Measurements from ENCODE around the gene KCNJ5. TPM values are rescaled to one million over a fixed set of nuclear protein-coding genes. Genes with fewer than 3 reads are reported as not detected.
"Not testable (repeated sequence)": the region's sequence is repeated elsewhere in the genome, so short reads cannot be mapped to it uniquely, and the experiment has no call there.

KCNJ5 gene
- total RNA-seq, 1 donor from 2014 or later = not detected

DNA sequence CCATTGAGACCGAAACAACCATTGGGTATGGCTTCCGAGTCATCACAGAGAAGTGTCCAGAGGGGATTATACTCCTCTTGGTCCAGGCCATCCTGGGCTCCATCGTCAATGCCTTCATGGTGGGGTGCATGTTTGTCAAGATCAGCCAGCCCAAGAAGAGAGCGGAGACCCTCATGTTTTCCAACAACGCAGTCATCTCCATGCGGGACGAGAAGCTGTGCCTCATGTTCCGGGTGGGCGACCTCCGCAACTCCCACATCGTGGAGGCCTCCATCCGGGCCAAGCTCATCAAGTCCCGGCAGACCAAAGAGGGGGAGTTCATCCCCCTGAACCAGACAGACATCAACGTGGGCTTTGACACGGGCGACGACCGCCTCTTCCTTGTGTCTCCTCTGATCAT lies 20.5 kb downstream of the KCNJ5 start:
- no peak for DNase-seq (ENCODE audit: low read depth in 2 of 2)

DNA sequence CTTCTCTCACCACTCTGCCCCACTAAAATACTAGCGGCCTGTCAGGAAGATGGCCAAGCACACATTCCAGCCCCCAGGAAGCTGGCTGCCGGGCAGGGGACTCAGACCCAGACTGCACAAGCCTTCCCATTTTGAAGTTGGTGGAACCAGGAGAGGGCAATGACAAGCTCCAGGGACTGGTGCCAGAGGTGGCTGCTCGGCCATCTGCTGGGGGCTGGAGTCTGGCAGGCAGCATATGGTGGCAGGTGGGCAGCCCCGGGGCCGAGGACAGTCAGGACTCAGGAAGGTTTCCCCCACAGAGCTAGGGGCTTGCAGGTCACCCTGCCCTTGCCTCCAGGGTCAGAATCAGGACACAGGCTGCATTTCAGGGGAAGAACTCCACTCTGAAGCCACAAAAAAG lies 22.6 kb downstream of the KCNJ5 start:
- DNase-seq (ENCODE audit: low read depth in 2 of 2) = no peak

DNA sequence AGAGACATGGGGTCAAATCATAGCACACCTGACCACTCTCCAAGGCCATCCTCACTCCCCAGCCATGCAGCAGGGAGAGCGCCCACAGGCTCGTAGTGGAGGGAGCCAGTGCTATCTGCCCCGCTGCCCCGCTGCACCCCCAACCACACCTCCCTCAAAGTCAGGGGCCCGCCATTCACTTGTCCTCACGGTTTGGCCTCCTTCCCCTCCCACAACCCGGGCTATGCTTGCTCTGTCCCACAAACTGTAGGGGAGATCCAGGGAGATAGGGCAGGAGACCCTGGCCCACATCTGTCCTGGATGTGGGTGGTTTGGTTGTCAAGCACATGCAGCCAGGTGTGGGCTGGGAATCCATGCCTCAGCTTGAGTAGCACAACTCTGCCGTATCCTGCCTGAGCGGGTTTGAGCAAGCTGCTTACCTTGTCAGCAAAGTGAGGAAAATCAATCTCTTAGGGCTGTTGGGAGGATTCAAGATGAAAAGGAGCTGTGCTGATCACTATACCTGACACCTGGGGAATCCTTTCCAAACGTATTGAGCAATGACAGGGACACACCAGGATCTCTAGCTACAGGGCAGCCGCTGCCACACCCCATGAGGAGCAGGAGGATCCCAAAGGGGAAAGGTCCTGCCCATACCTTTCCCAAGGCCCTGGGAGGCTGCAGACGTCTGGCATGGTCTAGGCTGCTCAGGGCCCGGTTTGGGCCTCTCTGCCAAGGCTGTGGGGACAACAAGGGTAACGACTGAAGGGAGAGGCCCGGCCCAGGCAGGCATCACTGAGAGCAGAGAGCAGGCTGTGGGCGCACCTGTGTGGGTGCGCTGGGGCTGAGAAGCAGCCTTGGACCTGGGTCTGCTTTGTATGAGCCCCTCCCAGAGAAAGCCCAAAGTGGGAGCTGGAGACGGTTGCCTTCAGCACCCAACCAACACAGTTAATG lies 23.3 kb downstream of the KCNJ5 start:
- DNase-seq (ENCODE audit: low read depth in 2 of 2) = no peak

DNA sequence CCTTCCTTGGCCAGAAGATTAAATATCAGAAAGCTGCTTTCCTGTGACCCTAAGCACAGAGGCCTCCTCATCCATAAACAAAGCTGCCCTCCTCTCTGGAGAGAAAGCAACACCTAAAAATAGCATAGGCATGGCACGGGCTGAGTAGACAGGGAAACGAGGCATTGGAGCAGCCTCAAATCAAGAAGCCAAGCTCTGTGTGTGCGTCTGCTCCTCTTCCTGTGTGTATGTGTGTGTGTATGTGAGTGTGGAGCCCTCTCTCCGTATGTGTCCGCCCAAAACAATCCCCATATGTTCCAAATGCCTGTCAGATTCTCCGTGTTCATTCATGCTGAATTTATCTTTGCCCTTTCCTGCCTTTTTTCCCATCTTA lies 24.0 kb downstream of the KCNJ5 start:
- no peak for DNase-seq (ENCODE audit: low read depth in 2 of 2)

DNA sequence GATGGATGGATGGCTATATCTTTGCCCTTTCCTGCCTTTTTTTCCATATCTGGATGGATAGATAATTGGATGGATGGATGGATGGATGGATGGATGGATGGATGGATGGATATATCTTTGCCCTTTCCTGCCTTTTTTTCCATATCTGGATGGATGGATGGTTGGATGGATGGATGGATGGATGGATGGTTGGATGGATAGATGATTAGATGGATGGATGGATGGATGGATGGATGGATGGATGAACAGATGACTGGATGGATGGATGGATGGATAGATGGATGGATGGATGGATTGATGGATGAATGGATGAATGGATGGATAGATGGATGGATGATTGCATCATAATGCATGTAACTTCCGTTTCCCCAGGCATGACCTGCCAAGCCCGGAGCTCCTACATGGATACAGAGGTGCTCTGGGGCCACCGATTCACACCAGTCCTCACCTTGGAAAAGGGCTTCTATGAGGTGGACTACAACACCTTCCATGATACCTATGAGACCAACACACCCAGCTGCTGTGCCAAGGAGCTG lies 24.9 kb downstream of the KCNJ5 start:
- no peak for DNase-seq (ENCODE audit: low read depth in 2 of 2)

DNA sequence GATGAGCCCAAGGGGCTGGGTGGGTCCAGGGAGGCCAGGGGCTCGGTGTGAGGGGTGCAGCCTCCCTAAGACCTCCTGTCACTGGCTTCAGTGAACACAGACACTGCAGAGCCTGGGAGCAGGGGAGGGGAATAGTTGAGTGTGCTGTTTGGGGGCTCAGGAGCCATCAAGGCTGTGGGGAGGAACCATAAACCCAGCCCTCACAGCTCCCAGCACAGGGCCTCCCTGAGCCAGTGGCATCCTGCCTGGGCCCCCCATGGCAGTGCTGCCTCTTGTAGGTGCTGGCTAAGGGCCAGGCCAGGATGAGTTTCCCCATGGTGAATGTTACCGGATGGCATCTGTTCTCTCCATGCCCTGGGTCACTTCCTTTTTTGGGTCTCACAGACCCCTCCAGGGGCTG lies 25.5 kb downstream of the KCNJ5 start:
- no peak for DNase-seq (ENCODE audit: low read depth in 2 of 2)

DNA sequence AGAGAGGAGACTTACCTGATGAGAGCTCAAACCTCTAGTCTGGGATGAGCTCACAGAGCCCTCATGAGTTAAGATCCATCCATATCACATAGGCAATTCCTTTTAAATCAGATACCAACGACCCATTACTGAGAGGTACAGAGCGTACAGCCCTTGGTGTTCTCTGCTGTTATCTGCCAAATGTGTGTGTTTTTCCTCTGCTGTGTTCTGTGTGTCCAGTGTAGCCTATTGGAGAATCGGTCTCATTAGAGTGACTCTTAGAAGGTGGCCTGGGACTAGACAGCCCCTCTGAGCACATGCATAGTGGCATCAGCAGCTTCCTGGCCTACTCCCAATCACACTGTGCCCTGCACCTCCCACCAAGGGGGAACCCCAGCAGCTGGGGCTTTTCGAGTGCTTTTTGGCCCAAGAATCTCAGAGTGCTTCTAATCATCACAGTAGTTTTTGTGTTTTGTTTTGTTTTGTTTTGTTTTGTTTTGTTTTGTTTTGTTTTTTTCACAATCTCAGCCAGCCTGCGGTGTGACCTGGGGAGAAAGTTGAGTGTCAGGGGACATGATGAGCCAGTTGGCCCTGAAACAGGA lies 26.1 kb downstream of the KCNJ5 start:
- no peak for DNase-seq (ENCODE audit: low read depth in 2 of 2)

DNA sequence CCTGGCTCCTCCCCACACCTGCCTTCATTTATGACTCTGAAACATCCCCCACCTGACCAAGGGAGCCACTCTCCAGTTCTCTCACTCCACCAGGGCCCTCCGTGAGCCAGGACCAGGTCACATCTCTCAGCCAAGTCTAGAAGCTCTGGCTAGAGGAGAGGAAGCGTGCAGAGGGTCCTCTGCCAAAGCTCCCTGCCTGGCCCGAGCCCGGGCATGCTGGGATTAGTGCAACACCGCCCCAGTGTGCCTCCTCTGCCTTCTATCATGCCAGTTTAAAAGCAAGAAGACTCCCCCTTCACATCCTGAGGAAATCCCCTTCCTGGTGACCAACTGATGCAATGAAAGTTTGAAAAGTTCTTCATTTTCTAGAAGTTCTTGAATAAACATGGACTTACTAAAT lies 28.1 kb downstream of the KCNJ5 start:
- DNase-seq (ENCODE audit: low read depth in 2 of 2) = no peak

DNA sequence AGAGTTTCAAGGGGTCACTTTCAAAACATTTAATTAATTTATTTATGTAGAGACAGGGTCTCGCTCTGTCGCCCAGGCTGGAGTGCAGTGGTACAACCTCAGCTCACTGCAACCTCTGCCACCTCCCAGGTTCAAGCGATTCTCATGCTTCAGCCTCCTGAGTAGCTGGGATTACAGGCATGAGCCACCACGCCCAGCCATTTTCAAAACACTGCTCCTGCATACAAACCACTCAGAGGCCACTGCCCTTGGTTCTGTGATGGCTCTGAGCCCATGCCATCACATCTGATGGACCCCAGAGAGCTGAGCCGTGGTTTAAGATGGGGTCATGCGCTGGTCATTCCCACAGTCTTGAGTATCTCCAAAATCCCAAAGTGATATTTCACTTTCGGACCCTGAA lies 28.5 kb downstream of the KCNJ5 start:
- not testable (repeated sequence) for DNase-seq (ENCODE audit: low read depth in 2 of 2)

DNA sequence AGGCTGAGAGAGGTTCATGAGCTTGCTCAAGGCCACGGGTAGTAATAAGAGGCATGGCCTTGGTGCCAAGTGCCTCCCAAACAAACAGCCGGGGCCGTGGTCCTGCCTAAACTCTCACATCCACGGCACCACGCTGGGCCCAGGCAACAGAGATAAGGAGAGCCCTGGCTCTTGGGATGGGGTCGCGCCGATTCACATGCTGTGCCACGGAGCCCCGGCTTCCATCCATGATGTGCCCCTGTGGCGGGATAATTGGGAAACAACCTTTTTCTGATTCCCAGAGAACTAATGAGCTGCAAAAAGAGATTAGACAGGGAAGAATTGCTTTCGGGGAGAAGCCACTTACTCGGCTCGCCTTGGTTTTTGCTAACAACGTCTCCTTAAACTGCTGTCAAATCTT lies 29.5 kb downstream of the KCNJ5 start:
- no peak for DNase-seq (ENCODE audit: low read depth in 2 of 2)

DNA sequence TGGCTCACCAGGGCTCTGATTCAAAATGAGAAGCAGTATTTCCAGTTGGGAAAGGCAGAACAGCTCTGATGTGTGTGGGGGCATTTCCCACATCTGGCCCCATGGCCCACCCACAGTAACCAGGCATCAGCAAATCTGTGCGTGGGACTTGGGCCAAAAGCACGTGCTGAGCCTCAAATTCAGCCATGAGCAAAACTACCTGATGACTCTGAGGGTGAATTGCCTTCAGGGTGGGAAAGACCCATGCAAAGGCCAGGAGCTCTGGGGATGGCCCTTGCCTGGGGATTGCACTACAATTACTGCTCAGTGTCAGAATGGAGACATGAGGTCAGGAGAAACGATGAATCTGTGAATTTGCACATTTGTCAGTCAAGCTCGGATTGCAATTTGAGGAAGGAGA lies 30.6 kb downstream of the KCNJ5 start:
- DNase-seq (ENCODE audit: low read depth in 2 of 2) = no peak

DNA sequence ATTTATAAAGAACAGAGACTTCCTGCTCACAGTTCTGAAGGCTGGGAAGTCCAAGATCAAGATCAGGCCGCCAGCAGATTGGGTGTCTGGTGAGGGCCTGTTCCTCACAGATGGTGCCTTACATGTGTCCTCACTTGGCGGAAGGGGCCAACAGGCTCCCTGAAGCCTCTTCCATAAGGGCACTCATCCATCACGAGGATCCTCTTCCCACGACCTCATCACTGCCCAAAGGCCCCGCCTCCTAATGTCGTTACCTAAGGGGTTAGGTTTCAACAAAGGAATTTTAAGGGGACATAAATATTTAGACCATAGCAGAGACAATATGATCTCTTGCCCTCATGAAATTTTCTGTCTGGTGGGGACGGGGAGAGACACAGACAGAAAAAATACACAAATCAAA lies 32.9 kb downstream of the KCNJ5 start:
- no peak for DNase-seq (ENCODE audit: low read depth in 2 of 2)

DNA sequence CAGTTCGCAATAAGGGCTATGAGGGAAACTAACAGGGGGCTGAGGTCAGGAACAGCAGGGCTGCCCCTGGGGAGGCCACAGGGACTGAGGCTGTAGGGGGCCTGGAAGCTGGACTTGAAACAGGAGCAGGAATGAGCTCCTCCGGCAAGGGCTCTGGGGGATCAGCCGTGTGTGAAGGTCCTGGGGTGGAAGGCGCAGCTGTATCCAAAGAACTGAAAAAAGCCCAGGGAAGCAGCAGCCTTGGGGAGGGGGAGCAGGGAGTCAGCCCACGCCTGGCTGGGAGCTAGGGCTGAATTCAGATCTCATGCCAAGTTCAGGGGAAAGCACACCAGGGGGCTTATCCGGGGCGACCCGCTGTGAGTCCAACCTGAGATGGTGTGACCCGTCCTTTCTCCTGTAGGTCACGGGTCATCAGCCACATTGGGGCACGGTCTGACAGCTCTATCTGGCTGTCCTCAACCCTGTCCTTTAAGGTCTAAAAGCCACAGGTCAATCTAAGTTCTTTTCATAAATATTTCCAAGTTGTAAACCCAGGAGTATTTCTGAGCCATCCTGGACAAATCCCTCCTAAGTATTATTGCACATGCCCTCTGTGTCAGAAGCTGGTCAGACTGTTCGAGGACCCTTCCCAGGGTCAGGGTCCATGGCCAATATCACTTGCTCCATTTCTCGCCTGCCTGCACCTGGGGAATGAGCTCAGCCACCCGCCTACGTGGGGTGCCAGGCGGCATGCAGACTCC lies 33.5 kb downstream of the KCNJ5 start:
- no peak for DNase-seq (ENCODE audit: low read depth in 2 of 2)

DNA sequence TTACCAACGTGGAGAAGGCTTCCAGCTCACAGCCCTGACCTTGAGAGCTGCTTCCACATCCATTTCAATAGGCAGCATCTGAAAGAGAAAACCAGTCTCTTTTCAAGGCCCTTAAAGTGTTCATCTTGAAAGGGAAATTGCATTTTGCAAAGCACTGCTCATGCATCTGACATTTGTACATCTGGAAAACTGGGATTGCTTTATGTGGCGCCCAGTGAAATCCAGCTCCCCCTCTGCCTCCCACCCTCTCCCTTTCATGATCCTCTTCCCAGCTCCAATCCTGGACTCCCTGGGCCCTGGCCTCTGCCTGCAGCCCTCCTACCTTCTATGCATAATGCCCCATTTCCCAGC lies 34.1 kb downstream of the KCNJ5 start:
- DNase-seq (ENCODE audit: low read depth in 2 of 2) = no peak

DNA sequence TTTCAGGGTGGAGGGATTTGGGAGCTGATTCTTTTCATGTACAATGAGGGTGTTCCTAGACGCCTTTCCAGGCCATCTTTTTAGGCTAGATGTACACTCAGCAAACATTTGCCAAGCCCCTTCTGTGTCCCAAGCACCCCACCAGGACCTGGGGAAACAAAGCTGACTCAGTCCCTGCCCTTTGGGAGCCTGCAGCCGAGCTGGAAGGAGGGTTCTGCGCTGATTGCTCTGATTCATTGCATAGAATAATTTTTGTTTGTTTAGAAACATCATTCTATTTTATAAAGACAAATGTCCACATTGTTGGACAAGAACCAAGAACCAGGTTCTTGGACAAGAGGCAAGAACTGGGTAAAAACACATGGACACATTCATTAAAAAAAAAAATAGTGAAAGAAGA lies 34.8 kb downstream of the KCNJ5 start:
- no peak for DNase-seq (ENCODE audit: low read depth in 2 of 2)

DNA sequence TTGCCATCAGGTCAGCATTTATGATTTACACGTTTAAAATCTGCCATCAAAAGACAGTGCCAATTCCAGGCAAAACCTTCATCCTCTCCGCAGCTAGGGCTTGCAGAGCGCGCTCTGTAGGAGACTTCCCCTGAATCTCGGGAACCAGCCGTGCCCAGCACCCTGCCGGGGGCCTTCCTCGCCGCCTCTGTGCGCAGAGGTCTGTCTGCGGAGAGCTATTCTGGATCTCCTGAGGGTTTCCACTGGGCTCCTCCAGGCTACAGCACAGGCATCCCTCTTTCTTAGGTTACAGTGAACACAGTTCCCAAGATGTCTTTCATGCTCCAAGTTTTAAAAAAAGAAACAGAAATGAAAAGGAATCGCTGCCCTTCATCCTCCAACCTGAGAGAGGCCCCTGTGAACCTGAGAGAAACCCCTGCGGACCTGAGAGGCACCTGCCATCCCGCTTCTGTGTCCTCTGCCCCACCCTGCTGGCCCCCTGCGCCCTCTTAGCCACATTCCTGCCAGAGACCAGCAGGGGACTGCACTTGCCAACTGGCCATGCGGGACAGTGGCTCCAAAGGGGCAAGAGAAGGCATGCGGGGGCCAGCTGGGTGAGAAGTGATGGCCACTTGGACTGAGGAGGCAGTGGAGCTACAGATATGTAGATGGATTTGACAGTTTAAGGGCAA lies 35.4 kb downstream of the KCNJ5 start:
- no peak for DNase-seq (ENCODE audit: low read depth in 2 of 2)

DNA sequence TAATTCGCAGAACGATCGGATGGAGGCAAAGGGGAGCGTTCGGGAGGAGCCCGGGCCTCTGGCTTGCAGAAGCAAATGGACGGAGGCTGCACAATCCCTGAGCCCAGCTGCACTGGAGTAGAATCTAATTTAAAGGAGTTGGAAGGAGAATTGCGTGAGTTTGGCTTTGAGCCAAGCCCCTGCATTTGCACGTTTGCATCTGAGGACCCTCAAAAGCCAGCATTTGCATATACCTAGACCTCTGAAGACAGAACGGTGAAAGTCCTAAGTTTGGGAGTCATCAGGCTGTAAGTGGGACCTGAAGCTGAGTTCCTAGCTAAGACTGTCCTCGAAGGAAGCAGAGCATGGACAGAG lies 35.9 kb downstream of the KCNJ5 start:
- DNase-seq (ENCODE audit: low read depth in 2 of 2) = no peak

DNA sequence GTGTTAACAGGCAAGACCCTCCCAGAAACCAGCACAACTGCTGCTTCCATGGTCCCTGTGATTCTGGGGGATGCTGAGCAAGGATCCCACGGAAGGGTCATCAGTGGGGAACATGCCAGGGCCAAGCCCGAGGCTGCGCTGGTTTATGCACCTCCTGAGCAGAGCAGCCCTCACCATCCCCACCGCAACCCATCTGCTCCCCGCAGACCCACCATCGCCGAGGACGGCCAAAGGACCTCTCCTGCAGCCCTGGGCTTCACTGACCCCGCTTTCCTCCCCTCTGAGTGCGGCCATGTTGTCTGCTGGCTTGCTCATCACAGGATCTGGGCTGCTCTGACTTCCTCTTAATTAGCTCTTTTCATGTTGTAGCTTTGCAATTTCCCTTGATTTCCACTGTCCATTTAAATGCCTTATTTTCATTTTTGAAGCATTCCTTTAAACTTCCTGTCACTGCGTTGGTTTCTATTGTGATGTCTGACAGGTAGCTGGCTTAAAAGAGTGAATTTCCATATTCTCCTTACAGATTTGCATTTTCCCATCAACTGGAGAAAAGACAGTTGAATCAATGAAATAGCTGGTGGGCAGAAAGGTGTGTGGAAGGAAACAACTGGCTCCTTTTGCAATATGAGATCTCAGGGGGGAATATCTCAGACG lies 36.7 kb downstream of the KCNJ5 start:
- DNase-seq (ENCODE audit: low read depth in 2 of 2) = no peak

DNA sequence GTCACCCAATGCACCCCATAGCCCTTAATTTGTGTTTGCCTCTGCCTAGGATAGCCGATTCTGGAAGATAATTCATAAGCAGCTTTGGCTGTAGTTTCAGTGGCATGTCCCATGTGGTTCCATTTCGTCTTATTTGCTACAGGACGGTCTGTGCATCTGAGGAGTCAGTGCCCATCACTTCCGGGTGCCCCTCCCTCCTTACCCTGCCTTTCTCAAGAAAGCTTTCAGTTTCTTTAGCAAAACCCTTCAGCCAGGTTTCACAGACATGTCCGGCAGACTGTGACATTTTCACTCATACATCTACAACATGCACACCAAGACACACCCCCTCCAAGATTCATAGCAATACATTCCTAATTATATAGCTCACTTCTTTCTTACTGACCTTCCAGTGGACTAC lies 37.2 kb downstream of the KCNJ5 start:
- DNase-seq (ENCODE audit: low read depth in 2 of 2) = no peak

DNA sequence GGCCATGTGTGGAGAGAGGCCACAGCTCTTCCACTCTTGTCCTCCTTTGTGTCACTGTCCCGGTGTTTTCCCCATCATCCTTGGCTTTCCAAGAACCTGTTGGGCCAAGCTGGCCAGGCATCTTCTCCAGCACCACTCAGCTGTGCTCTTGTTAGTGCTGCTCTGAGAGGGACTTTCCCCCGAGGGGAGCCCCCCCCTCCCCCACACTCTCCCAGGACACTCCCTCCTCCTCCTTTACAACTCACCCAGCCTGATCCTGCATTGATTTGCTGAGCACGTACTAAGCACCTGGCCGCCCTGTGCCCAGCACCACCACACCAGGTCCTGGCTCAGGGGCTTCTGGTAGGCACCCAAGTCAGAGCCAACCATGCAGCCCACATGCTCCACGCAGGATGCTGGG lies 38.3 kb downstream of the KCNJ5 start:
- no peak for DNase-seq (ENCODE audit: low read depth in 2 of 2)

DNA sequence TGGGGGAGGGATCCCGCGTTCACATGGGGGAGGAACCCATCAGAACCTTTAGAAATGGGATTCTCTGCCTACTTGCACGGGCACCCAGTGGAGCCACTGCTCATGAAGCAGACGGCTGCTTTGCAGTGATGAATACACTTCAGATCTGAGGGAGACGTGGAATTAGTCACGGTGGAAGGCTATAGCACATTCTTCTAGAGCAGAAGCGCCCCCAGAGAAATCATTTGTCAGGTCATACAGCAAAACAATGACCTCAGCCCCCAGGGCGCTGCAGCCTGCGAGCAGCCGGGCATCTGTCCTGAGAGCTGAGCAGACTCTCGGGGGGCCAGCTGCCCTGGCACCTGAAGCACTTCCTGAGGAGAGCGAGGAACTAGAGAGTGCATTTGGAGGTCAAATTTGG lies 38.8 kb downstream of the KCNJ5 start:
- DNase-seq (ENCODE audit: low read depth in 2 of 2) = no peak

DNA sequence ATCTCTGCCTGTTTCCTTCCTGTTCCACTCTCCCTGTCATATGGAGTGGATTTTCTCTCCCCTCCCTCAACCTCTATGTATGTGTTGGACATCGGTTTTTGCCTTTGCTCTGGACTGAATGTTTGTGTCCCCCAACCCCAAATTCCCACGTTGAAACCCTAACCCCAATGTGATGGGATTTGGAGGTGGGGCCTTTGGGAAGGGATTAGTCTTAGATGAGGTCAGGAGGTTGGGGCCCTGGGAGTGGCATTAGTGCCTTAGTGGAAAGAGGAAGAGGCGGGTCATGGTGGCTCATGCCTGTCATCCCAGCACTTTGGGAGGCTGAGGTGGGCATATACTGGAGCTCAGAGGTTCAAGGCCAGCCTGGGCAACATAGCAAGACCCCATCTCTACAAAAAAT lies 39.9 kb downstream of the KCNJ5 start:
- DNase-seq (ENCODE audit: low read depth in 2 of 2) = no peak

Data from dermis microvascular lymphatic vessel endothelial cell (primary cell).